DOHH2 (cell line): Measurements from ENCODE around the gene EXD3.

Experiments used
- H3F3A ChIP-seq: fragments of 200-600 bp; sonication (generic), shearing (Covaris generic); 2 replicates; pipeline ENCODE4 v1.6.0; 2016; ENCODE audit warnings: antibody characterized with exemption, mild to moderate bottlenecking; ENCODE audit not compliant: control insufficient read depth, insufficient read depth
- H3K27ac ChIP-seq: fragments of 200-600 bp; sonication (generic); 2 replicates; pipeline ENCODE4 v1.5.1; 2014; ENCODE audit warnings: low read depth, mild to moderate bottlenecking, low read length, moderate library complexity
- H3K27me3 ChIP-seq: fragments of 200-600 bp; sonication (generic); 2 replicates; pipeline ENCODE4 v1.6.1; 2014; ENCODE audit warnings: mild to moderate bottlenecking, low read length, mixed read lengths; ENCODE audit not compliant: control insufficient read depth
- H3K36me3 ChIP-seq: fragments of 200-600 bp; sonication (generic); 2 replicates; pipeline ENCODE4 v1.6.1; 2014; ENCODE audit warnings: mild to moderate bottlenecking, low read length, moderate library complexity, mixed read lengths; ENCODE audit not compliant: control insufficient read depth
- H3K4me1 ChIP-seq: fragments of 200-600 bp; sonication (generic); 2 replicates; pipeline ENCODE4 v1.6.1; 2014; ENCODE audit warnings: mild to moderate bottlenecking, low read length, mixed read lengths; ENCODE audit not compliant: control insufficient read depth
- H3K4me2 ChIP-seq: fragments of 200-600 bp; sonication (generic); 2 replicates; pipeline ENCODE4 v1.6.0; 2014; ENCODE audit warnings: mild to moderate bottlenecking, low read length, moderate library complexity
- H3K4me3 ChIP-seq: fragments of 200-600 bp; sonication (generic); 2 replicates; pipeline ENCODE4 v1.5.1; 2014; ENCODE audit warnings: mild to moderate bottlenecking, low read length, mixed read lengths
- H3K79me2 ChIP-seq: fragments of 200-600 bp; sonication (generic); 2 replicates; pipeline ENCODE4 v1.6.1; 2014; ENCODE audit warnings: mild to moderate bottlenecking, low read length, mixed read lengths; ENCODE audit not compliant: control insufficient read depth
- H3K9me2 ChIP-seq: fragments of 200-600 bp; sonication (generic); replicated peaks from 2 replicates; pipeline ENCODE4 v1.6.1; 2014; ENCODE audit warnings: mild to moderate bottlenecking, low read length, mixed read lengths; ENCODE audit not compliant: control insufficient read depth
- H3K9me3 ChIP-seq: fragments of 200-600 bp; sonication (generic); 2 replicates; pipeline ENCODE4 v1.6.1; 2014; ENCODE audit warnings: antibody characterized with exemption, low read length, mixed read lengths; ENCODE audit not compliant: control insufficient read depth, insufficient read depth
- H4K20me1 ChIP-seq: fragments of 200-600 bp; sonication (generic); 2 replicates; pipeline ENCODE4 v1.6.0; 2014; ENCODE audit warnings: low read depth, mild to moderate bottlenecking, antibody characterized with exemption, low read length, moderate library complexity; ENCODE audit not compliant: control insufficient read depth, insufficient read depth
- CTCF ChIP-seq: fragments of 200-600 bp; sonication (generic); IDR thresholded peaks from one replicate; pipeline ENCODE4 v1.5.1; 2014; ENCODE audit warnings: antibody characterized with exemption, mild to moderate bottlenecking, low read depth, low read length; ENCODE audit not compliant: poor library complexity, severe bottlenecking
- EZH2phosphoT487 ChIP-seq: fragments of 200-600 bp; sonication (generic); IDR thresholded peaks from 2 replicates; pipeline ENCODE4 v1.6.1; 2017; ENCODE audit warnings: borderline replicate concordance, mild to moderate bottlenecking, antibody characterized with exemption, low read length, moderate library complexity, mixed read lengths

Gene EXD3

GRCh38 chr9:137382444-137383080, 40.4 kb downstream of the EXD3 start:
- Histone ChIP-seq H3K27me3 (no peaks in the 10 kb centered on the region), H3K27ac (no peak overlapping the region), H3K4me1 (no peaks in the 10 kb centered on the region), H3F3A (no peaks in the 10 kb centered on the region), H3K79me2 (no peaks in the 10 kb centered on the region), H3K9me2 (no peaks in the 10 kb centered on the region), H3K36me3 (no peaks in the 10 kb centered on the region), H4K20me1 (no peaks in the 10 kb centered on the region), H3K4me2 (no peak overlapping the region), H3K9me3 (no peaks in the 10 kb centered on the region), H3K4me3 (no peak overlapping the region)
- TF ChIP-seq EZH2phosphoT487, result no peak
- TF ChIP-seq CTCF, result no peak

- H3F3A ChIP-seq, result no peaks in the 10 kb centered on the region
- H3K9me3 ChIP-seq, result no peaks in the 10 kb centered on the region
- H3K4me2 ChIP-seq, result no peak overlapping the region
- no peaks in the 10 kb centered on the region for H3K4me1 ChIP-seq
- H3K79me2 ChIP-seq, result no peaks in the 10 kb centered on the region
- no peaks in the 10 kb centered on the region for H3K36me3 ChIP-seq
- no peaks in the 10 kb centered on the region for H3K27me3 ChIP-seq
- TF ChIP-seq CTCF (no peak), EZH2phosphoT487 (no peak)
- no peaks in the 10 kb centered on the region for H4K20me1 ChIP-seq
- no peaks in the 10 kb centered on the region for H3K9me2 ChIP-seq
- H3K4me3 ChIP-seq, result no peak overlapping the region
- H3K27ac ChIP-seq, result no peak overlapping the region
Observed at GRCh38 chr9:137381501-137382443, 41.2 kb downstream of the EXD3 start.

- no peak for TF ChIP-seq CTCF
- no peak for TF ChIP-seq EZH2phosphoT487
- no peak overlapping the region for H3K4me2 ChIP-seq
- H3F3A ChIP-seq, result no peaks in the 10 kb centered on the region
- no peaks in the 10 kb centered on the region for H4K20me1 ChIP-seq
- no peaks in the 10 kb centered on the region for H3K9me2 ChIP-seq
- no peak overlapping the region for H3K4me3 ChIP-seq
- no peaks in the 10 kb centered on the region for H3K36me3 ChIP-seq
- H3K9me3 ChIP-seq, result no peaks in the 10 kb centered on the region
- no peaks in the 10 kb centered on the region for H3K79me2 ChIP-seq
- no peak overlapping the region for H3K27ac ChIP-seq
- no peaks in the 10 kb centered on the region for H3K27me3 ChIP-seq
- no peaks in the 10 kb centered on the region for H3K4me1 ChIP-seq
Observed at GRCh38 chr9:137380606-137381005, 42.4 kb downstream of the EXD3 start.
